Prostate gland (tissue), 2 donors: ENCODE measurements around the gene HUS1.

ENCODE experiments used
- CTCF ChIP-seq, 4 experiments: fragments of 200-600 bp in 2 of 4; fragments of 450-650 bp in 2 of 4; sonication (generic) in 2 of 4; IDR thresholded peaks; 1 replicate in 3 of 4; 2 replicates in 1 of 4; pipeline ENCODE4 v1.5.1; 2016 to 2019; ENCODE audit warnings: antibody characterized with exemption in 4 of 4, mild to moderate bottlenecking in 2 of 4, moderate library complexity in 2 of 4
- POLR2A ChIP-seq: fragments of 450-650 bp; IDR thresholded peaks from one replicate; pipeline ENCODE4 v1.6.1; 2016; ENCODE audit warnings: antibody characterized with exemption, mild to moderate bottlenecking
- POLR2AphosphoS5 ChIP-seq: sonication (generic); formaldehyde crosslinking; IDR thresholded peaks from one replicate; pipeline ENCODE4 v1.6.1; 2017; ENCODE audit warnings: antibody characterized with exemption

GRCh38 chr7:48028938-48029337, 49.5 kb upstream of the HUS1 start, which contains the start of gene SUN3:
- TF ChIP-seq POLR2AphosphoS5 (no peak), CTCF (IDR thresholded peaks at IDR 0.05) (no peak), POLR2A (no peak)
